ENCODE results near the gene CCDC186. TPM values are rescaled to one million over a fixed set of nuclear protein-coding genes. Genes with fewer than 3 reads are reported as not detected.
A peak's percentile ranks its signal among the peaks of the same experiment; 100 is the strongest.

The CCDC186 gene
- total RNA-seq, 2 experiments from 2014 or later = 10.5 to 11.6 TPM

- CTCF ChIA-PET = interaction anchor here (1.0 kb wide), 1 partner anchor 10 kb away, joined by 3 read pairs; the partner anchor contains the start of gene CCDC186
- TF ChIP-seq CTCF (IDR thresholded peaks at IDR 0.05) = no peak
- DNase-seq (no peak), ATAC-seq (no peak)
- peaks cover 2% of the 10 kb centered on the region for H3K4me1 Mint-ChIP-seq (ENCODE audit: low read depth)
- H3K36me3 Mint-ChIP-seq (ENCODE audit: low read depth) = no peaks in the 10 kb centered on the region
- H3K27me3 Mint-ChIP-seq = peaks cover 4% of the 10 kb centered on the region
- no peak overlapping the region for H3K27ac Mint-ChIP-seq
- POLR2A ChIA-PET = interaction anchor here (0.8 to 1.3 kb wide), 2 partner anchors 9 to 10 kb away, joined by 3 to 4 read pairs; partner anchors contain the start of gene CCDC186
- intact Hi-C loops (cut with micrococcal nuclease) = no loop called here
- no peaks in the 10 kb centered on the region for H3K9me3 Mint-ChIP-seq
- no peak overlapping the region for H3K4me3 Mint-ChIP-seq
Observed at GRCh38 chr10:114184276-114184675, 10.3 kb upstream of the CCDC186 start.

GRCh38 chr10:114183563-114183962, 9.6 kb upstream of the CCDC186 start:
- peaks cover 4% of the 10 kb centered on the region for H3K27me3 Mint-ChIP-seq
- ATAC-seq = no peak
- no peak for TF ChIP-seq CTCF (IDR thresholded peaks at IDR 0.05)
- no peak overlapping the region for H3K27ac Mint-ChIP-seq
- H3K4me1 Mint-ChIP-seq (ENCODE audit: low read depth) = peaks cover 2% of the 10 kb centered on the region
- no peak overlapping the region for H3K4me3 Mint-ChIP-seq
- intact Hi-C loops (cut with micrococcal nuclease) = no loop called here
- DNase-seq = no peak
- H3K9me3 Mint-ChIP-seq = no peaks in the 10 kb centered on the region
- ChIA-PET POLR2A (interaction anchor here (1.3 kb wide), 1 partner anchor 8 kb away, joined by 3 read pairs; no protein-coding TSS in a partner anchor), CTCF (no interaction called here)
- no peaks in the 10 kb centered on the region for H3K36me3 Mint-ChIP-seq (ENCODE audit: low read depth)

GRCh38 chr10:114181971-114182370, 8.0 kb upstream of the CCDC186 start:
- H3K36me3 Mint-ChIP-seq (ENCODE audit: low read depth) = no peaks in the 10 kb centered on the region
- no peak for ATAC-seq
- POLR2A ChIA-PET = no interaction called here

GRCh38 chr10:114180937-114181336, 6.9 kb upstream of the CCDC186 start:
- H3K27ac Mint-ChIP-seq = no peak overlapping the region
- peak; percentile 34 for ATAC-seq

More at GRCh38 chr10:114181971-114182370, 8.0 kb upstream of the CCDC186 start:
- Mint-ChIP-seq H3K27me3 (no peaks in the 10 kb centered on the region), H3K4me1 (ENCODE audit: low read depth) (peaks cover 2% of the 10 kb centered on the region), H3K4me3 (no peak overlapping the region), H3K27ac (no peak overlapping the region), H3K9me3 (no peaks in the 10 kb centered on the region)
- CTCF ChIA-PET = no interaction called here
- TF ChIP-seq CTCF (IDR thresholded peaks at IDR 0.05) = no peak
- intact Hi-C loops (cut with micrococcal nuclease) = no loop called here
- no peak for DNase-seq

More at GRCh38 chr10:114180937-114181336, 6.9 kb upstream of the CCDC186 start:
- DNase-seq = no peak
- peaks cover 2% of the 10 kb centered on the region for H3K27me3 Mint-ChIP-seq
- no peaks in the 10 kb centered on the region for H3K9me3 Mint-ChIP-seq
- no peaks in the 10 kb centered on the region for H3K36me3 Mint-ChIP-seq (ENCODE audit: low read depth)
- H3K4me3 Mint-ChIP-seq = no peak overlapping the region
- CTCF ChIA-PET = no interaction called here
- intact Hi-C loops (cut with micrococcal nuclease) = no loop called here
- H3K4me1 Mint-ChIP-seq (ENCODE audit: low read depth) = peaks cover 3% of the 10 kb centered on the region
- POLR2A ChIA-PET = no interaction called here
- TF ChIP-seq CTCF (IDR thresholded peaks at IDR 0.05) = no peak
